Neural cell (in vitro differentiated cells): ENCODE data around the gene ZC3H7A.

Experiments used
- CTCF ChIP-seq: fragments of 450-650 bp; IDR thresholded peaks from 2 replicates; pipeline ENCODE4 v1.5.1; 2014; ENCODE audit warnings: antibody characterized with exemption, mild to moderate bottlenecking, moderate library complexity; ENCODE audit not compliant: poor library complexity, severe bottlenecking
- EZH2 ChIP-seq: fragments of 200-600, 300-800 bp; shearing (Covaris generic), sonication (generic); IDR thresholded peaks from 2 replicates; pipeline ENCODE4 v1.6.1; 2014; ENCODE audit warnings: antibody characterized with exemption, low read length, borderline replicate concordance, mild to moderate bottlenecking; ENCODE audit not compliant: insufficient read depth, poor library complexity, severe bottlenecking

- TF ChIP-seq CTCF (no peak), EZH2 (no peak)
These were observed 89.3 kb downstream of the ZC3H7A start for GRCh38 chr16:11707679-11708197.
